ENCODE data around the gene INSIG2.

The INSIG2 gene

GRCh38 chr2:118052474-118052873 is 35.8 kb upstream of the INSIG2 start:
- Mint-ChIP-seq H3K4me1 (no peaks in the 10 kb centered on the region), H3K4me3 (no peak overlapping the region), H3K27ac (no peak overlapping the region), H3K9me3 (no peaks in the 10 kb centered on the region), H3K27me3 (peaks cover 45% of the 10 kb centered on the region), H3K36me3 (no peaks in the 10 kb centered on the region)
- CTCF ChIA-PET = interaction anchor here (0.7 to 1.7 kb wide), 2 partner anchors 9 to 32 kb away, joined by 3 to 6 read pairs; no protein-coding TSS in a partner anchor
- DNase-seq = no peak

- no peaks in the 10 kb centered on the region for H3K36me3 Mint-ChIP-seq
- peaks cover 41% of the 10 kb centered on the region for H3K27me3 Mint-ChIP-seq
- CTCF ChIA-PET = no interaction called here
Measured at GRCh38 chr2:118053681-118054080, 34.6 kb upstream of the INSIG2 start.

GRCh38 chr2:118054213-118055008 is 33.9 kb upstream of the INSIG2 start:
- H3K27me3 Mint-ChIP-seq = peaks cover 40% of the 10 kb centered on the region
- DNase-seq = no peak
- no peak overlapping the region for H3K4me3 Mint-ChIP-seq
- H3K4me1 Mint-ChIP-seq = no peaks in the 10 kb centered on the region
- H3K27ac Mint-ChIP-seq = no peak overlapping the region
- H3K9me3 Mint-ChIP-seq = no peaks in the 10 kb centered on the region
- CTCF ChIA-PET = no interaction called here
- no peaks in the 10 kb centered on the region for H3K36me3 Mint-ChIP-seq

More at GRCh38 chr2:118053681-118054080, 34.6 kb upstream of the INSIG2 start:
- Mint-ChIP-seq H3K9me3 (no peaks in the 10 kb centered on the region), H3K4me1 (no peaks in the 10 kb centered on the region), H3K27ac (no peak overlapping the region), H3K4me3 (no peak overlapping the region)
- DNase-seq = no peak

GRCh38 chr2:118055512-118056164 is 32.6 kb upstream of the INSIG2 start:
- no peak overlapping the region for H3K27ac Mint-ChIP-seq
- H3K27me3 Mint-ChIP-seq = peaks cover 35% of the 10 kb centered on the region
- no peaks in the 10 kb centered on the region for H3K36me3 Mint-ChIP-seq
- CTCF ChIA-PET = interaction anchor here (0.6 to 1.5 kb wide), 2 partner anchors 23 to 39 kb away, joined by 3 to 5 read pairs; no protein-coding TSS in a partner anchor
- H3K4me1 Mint-ChIP-seq = peaks cover 5% of the 10 kb centered on the region
- H3K4me3 Mint-ChIP-seq = no peak overlapping the region
- DNase-seq = no peak
- H3K9me3 Mint-ChIP-seq = no peaks in the 10 kb centered on the region

- no peaks in the 10 kb centered on the region for H3K36me3 Mint-ChIP-seq
- CTCF ChIA-PET = interaction anchor here (0.6 to 1.5 kb wide), 2 partner anchors 24 to 40 kb away, joined by 3 to 5 read pairs; no protein-coding TSS in a partner anchor
- no peak for DNase-seq
- H3K9me3 Mint-ChIP-seq = no peaks in the 10 kb centered on the region
- no peak overlapping the region for H3K27ac Mint-ChIP-seq
- H3K4me1 Mint-ChIP-seq = peaks cover 5% of the 10 kb centered on the region
- H3K27me3 Mint-ChIP-seq = peaks cover 40% of the 10 kb centered on the region
- H3K4me3 Mint-ChIP-seq = no peak overlapping the region
Measured at GRCh38 chr2:118056165-118056534, 32.1 kb upstream of the INSIG2 start.

- Mint-ChIP-seq H3K4me1 (peaks cover 5% of the 10 kb centered on the region), H3K27ac (no peak overlapping the region), H3K4me3 (no peak overlapping the region), H3K27me3 (peaks cover 39% of the 10 kb centered on the region), H3K9me3 (no peaks in the 10 kb centered on the region), H3K36me3 (no peaks in the 10 kb centered on the region)
- DNase-seq = no peak
- CTCF ChIA-PET = interaction anchor here (1.5 kb wide), 1 partner anchor 24 kb away, joined by 5 read pairs; no protein-coding TSS in a partner anchor
Measured at GRCh38 chr2:118056801-118057200, 31.5 kb upstream of the INSIG2 start.

- Mint-ChIP-seq H3K36me3 (no peaks in the 10 kb centered on the region), H3K27me3 (peaks cover 42% of the 10 kb centered on the region), H3K9me3 (no peaks in the 10 kb centered on the region), H3K4me1 (peaks cover 5% of the 10 kb centered on the region), H3K4me3 (no peak overlapping the region), H3K27ac (no peak overlapping the region)
- DNase-seq = no peak
- CTCF ChIA-PET = no interaction called here
Measured at GRCh38 chr2:118058951-118059350, 29.3 kb upstream of the INSIG2 start.

- DNase-seq = no peak
- H3K36me3 Mint-ChIP-seq = no peaks in the 10 kb centered on the region
- H3K4me1 Mint-ChIP-seq = peaks cover 5% of the 10 kb centered on the region
- peaks cover 39% of the 10 kb centered on the region for H3K27me3 Mint-ChIP-seq
- H3K4me3 Mint-ChIP-seq = no peak overlapping the region
- H3K9me3 Mint-ChIP-seq = no peaks in the 10 kb centered on the region
- H3K27ac Mint-ChIP-seq = peak overlapping the region; percentile 11
- CTCF ChIA-PET = interaction anchor here (0.9 to 3.1 kb wide), 3 partner anchors 13 to 57 kb away, joined by 3 to 21 read pairs (median 14); no protein-coding TSS in a partner anchor
Measured at GRCh38 chr2:118059919-118060478, 28.3 kb upstream of the INSIG2 start.

- Mint-ChIP-seq H3K4me3 (no peak overlapping the region), H3K27me3 (peaks cover 27% of the 10 kb centered on the region), H3K9me3 (no peaks in the 10 kb centered on the region), H3K27ac (no peak overlapping the region), H3K4me1 (peaks cover 5% of the 10 kb centered on the region), H3K36me3 (no peaks in the 10 kb centered on the region)
- CTCF ChIA-PET = interaction anchor here (0.8 to 3.1 kb wide), 7 partner anchors 13 to 58 kb away, joined by 3 to 21 read pairs (median 4); no protein-coding TSS in a partner anchor
- DNase-seq = no peak
Measured at GRCh38 chr2:118061135-118061955, 26.9 kb upstream of the INSIG2 start.

GRCh38 chr2:118062048-118062447 is 26.2 kb upstream of the INSIG2 start:
- DNase-seq = no peak
- CTCF ChIA-PET = interaction anchor here (0.8 to 3.1 kb wide), 8 partner anchors 14 to 58 kb away, joined by 3 to 21 read pairs (median 4); no protein-coding TSS in a partner anchor
- Mint-ChIP-seq H3K36me3 (no peaks in the 10 kb centered on the region), H3K27me3 (peaks cover 27% of the 10 kb centered on the region), H3K9me3 (no peaks in the 10 kb centered on the region), H3K4me3 (no peak overlapping the region), H3K27ac (no peak overlapping the region), H3K4me1 (peaks cover 5% of the 10 kb centered on the region)

- Mint-ChIP-seq H3K4me1 (peaks cover 5% of the 10 kb centered on the region), H3K9me3 (no peaks in the 10 kb centered on the region), H3K27ac (no peak overlapping the region), H3K27me3 (peaks cover 21% of the 10 kb centered on the region), H3K36me3 (no peaks in the 10 kb centered on the region), H3K4me3 (no peak overlapping the region)
- no peak for DNase-seq
- CTCF ChIA-PET = interaction anchor here (0.6 to 3.1 kb wide), 7 partner anchors 15 to 393 kb away, joined by 3 to 21 read pairs (median 5); no protein-coding TSS in a partner anchor
Measured at GRCh38 chr2:118062669-118063068, 25.6 kb upstream of the INSIG2 start.

- H3K4me1 Mint-ChIP-seq = peaks cover 2% of the 10 kb centered on the region
- CTCF ChIA-PET = interaction anchor here (1.8 kb wide), 1 partner anchor 33 kb away, joined by 7 read pairs; no protein-coding TSS in a partner anchor
Measured at GRCh38 chr2:118065015-118065706, 23.1 kb upstream of the INSIG2 start.

GRCh38 chr2:118065921-118066511 is 22.3 kb upstream of the INSIG2 start:
- H3K27me3 Mint-ChIP-seq = peaks cover 9% of the 10 kb centered on the region
- DNase-seq = no peak
- H3K9me3 Mint-ChIP-seq = no peaks in the 10 kb centered on the region
- H3K4me1 Mint-ChIP-seq = no peaks in the 10 kb centered on the region
- H3K36me3 Mint-ChIP-seq = no peaks in the 10 kb centered on the region
- no peak overlapping the region for H3K27ac Mint-ChIP-seq
- no peak overlapping the region for H3K4me3 Mint-ChIP-seq
- CTCF ChIA-PET = interaction anchor here (1.5 to 1.8 kb wide), 3 partner anchors 18 to 33 kb away, joined by 3 to 7 read pairs (median 4); no protein-coding TSS in a partner anchor

More at GRCh38 chr2:118065015-118065706, 23.1 kb upstream of the INSIG2 start:
- Mint-ChIP-seq H3K27me3 (peaks cover 15% of the 10 kb centered on the region), H3K9me3 (no peaks in the 10 kb centered on the region), H3K27ac (no peak overlapping the region), H3K36me3 (no peaks in the 10 kb centered on the region), H3K4me3 (no peak overlapping the region)
- DNase-seq = no peak
